ENCODE results near the gene SENP2.

SENP2 gene

GRCh38 chr3:185678027-185678426 is 91.9 kb downstream of the SENP2 start:
- no peak for DNase-seq (ENCODE audit: low read depth in 2 of 2)

- DNase-seq (ENCODE audit: low read depth in 2 of 2) = peak; percentile 62 to 63
These were observed 94.1 kb downstream of the SENP2 start for GRCh38 chr3:185680231-185680630.

Data from fibroblast of skin of left biceps (primary cell).